Stomach (tissue), 4 donors: ENCODE results near the gene MLLT10.

Experiments used
- EP300 ChIP-seq: sonication (generic); formaldehyde crosslinking; IDR thresholded peaks from one replicate; pipeline ENCODE4 v1.6.1; 2017; ENCODE audit warnings: antibody characterized with exemption
- POLR2A ChIP-seq, 4 donors: fragments of 450-650 bp; IDR thresholded peaks; one replicate each; pipeline ENCODE4 v1.6.1; 2016; ENCODE audit warnings: antibody characterized with exemption in 4 of 4, control low read depth in 2 of 4, mild to moderate bottlenecking in 1 of 4, moderate library complexity in 1 of 4
- POLR2AphosphoS5 ChIP-seq, 3 donors: sonication (generic); formaldehyde crosslinking; IDR thresholded peaks; one replicate each; pipeline ENCODE4 v1.6.1; 2016; ENCODE audit warnings: antibody characterized with exemption in 3 of 3
- TF ChIP-seq, protein P1 (sequence below), 7 experiments: fragments of 450-650 bp in 4 of 7; fragments of 200-600 bp in 3 of 7; sonication (generic) in 3 of 7; IDR thresholded peaks; one replicate each; pipeline ENCODE4 v1.5.1; 2016 to 2019; ENCODE audit warnings: antibody characterized with exemption in 7 of 7, control low read depth in 2 of 7, mild to moderate bottlenecking in 1 of 7

DNA sequence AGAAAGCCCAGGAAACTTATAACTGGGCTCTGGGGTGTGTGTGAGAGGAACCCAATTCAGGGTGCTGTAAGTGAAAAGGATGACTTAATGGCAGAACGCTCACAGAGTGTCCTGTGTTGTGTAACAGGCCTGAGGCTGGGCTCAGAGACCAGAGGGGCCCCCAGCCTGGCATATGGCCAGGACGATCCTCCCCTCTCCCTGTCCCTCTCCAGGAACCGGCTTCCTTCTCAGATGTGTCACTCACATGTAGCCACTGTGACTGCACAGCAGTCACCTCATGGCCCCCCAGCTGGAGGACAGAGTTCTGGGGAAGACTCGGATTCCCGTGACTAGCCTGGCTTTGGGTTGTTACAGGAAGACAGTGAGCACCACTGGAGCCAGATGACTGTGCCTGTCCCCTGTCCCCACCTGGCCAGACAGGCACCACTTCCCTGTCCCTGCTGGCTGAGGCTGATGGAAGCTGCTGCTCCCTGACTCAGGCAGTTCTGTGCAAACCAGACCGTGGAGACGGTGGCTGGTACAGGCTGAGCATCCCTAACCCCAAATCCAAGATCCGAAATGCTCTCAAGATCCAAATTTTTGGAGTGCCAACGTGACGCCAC lies 220.5 kb downstream of the MLLT10 start:
- TF ChIP-seq, protein P1, sequence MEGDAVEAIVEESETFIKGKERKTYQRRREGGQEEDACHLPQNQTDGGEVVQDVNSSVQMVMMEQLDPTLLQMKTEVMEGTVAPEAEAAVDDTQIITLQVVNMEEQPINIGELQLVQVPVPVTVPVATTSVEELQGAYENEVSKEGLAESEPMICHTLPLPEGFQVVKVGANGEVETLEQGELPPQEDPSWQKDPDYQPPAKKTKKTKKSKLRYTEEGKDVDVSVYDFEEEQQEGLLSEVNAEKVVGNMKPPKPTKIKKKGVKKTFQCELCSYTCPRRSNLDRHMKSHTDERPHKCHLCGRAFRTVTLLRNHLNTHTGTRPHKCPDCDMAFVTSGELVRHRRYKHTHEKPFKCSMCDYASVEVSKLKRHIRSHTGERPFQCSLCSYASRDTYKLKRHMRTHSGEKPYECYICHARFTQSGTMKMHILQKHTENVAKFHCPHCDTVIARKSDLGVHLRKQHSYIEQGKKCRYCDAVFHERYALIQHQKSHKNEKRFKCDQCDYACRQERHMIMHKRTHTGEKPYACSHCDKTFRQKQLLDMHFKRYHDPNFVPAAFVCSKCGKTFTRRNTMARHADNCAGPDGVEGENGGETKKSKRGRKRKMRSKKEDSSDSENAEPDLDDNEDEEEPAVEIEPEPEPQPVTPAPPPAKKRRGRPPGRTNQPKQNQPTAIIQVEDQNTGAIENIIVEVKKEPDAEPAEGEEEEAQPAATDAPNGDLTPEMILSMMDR (IDR thresholded peaks at IDR 0.05), result no peak
- TF ChIP-seq POLR2A (IDR thresholded peaks at IDR 0.05) (no peak), POLR2AphosphoS5 (IDR thresholded peaks at IDR 0.05) (no peak), EP300 (no peak)
